Fibroblast of pulmonary artery (primary cell): ENCODE measurements around the gene RHBDL3.

Source experiments
- DNase-seq: peaks from one replicate; pipeline ENCODE4 v3.0.0-alpha.2; 2010; ENCODE audit warnings: low read depth
- H3K4me3 ChIP-seq: replicated peaks from 2 replicates; pipeline ENCODE4 v1.5.1; 2011; ENCODE audit warnings: low read depth, mild to moderate bottlenecking, control low read depth, low read length, moderate library complexity
- CTCF ChIP-seq: IDR thresholded peaks from 2 replicates; pipeline ENCODE4 v1.5.1; 2011; ENCODE audit warnings: mild to moderate bottlenecking, control low read depth, low read length, inconsistent platforms; ENCODE audit errors: missing control alignments

The RHBDL3 gene

DNA sequence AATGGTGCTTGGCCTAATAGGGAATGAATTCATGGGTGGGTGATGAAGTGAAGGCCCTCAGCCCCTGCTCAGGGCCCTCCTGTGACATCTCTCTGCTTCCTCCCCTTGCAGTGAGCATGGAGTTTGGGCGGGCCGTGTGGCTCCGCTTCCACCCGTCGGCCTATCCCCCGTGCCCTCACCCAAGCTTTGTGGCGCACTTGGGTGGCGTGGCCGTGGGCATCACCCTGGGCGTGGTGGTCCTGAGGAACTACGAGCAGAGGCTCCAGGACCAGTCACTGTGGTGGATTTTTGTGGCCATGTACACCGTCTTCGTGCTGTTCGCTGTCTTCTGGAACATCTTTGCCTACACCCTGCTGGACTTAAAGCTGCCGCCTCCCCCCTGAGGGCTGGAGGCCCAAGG lies 55.2 kb downstream of the RHBDL3 start:
- TF ChIP-seq CTCF: no peak
- H3K4me3 ChIP-seq: no peak overlapping the region
- no peak for DNase-seq

GRCh38 chr17:32323046-32323445 lies 57.4 kb downstream of the RHBDL3 start:
- TF ChIP-seq CTCF: no peak
- no peak for DNase-seq
- no peak overlapping the region for H3K4me3 ChIP-seq

DNA sequence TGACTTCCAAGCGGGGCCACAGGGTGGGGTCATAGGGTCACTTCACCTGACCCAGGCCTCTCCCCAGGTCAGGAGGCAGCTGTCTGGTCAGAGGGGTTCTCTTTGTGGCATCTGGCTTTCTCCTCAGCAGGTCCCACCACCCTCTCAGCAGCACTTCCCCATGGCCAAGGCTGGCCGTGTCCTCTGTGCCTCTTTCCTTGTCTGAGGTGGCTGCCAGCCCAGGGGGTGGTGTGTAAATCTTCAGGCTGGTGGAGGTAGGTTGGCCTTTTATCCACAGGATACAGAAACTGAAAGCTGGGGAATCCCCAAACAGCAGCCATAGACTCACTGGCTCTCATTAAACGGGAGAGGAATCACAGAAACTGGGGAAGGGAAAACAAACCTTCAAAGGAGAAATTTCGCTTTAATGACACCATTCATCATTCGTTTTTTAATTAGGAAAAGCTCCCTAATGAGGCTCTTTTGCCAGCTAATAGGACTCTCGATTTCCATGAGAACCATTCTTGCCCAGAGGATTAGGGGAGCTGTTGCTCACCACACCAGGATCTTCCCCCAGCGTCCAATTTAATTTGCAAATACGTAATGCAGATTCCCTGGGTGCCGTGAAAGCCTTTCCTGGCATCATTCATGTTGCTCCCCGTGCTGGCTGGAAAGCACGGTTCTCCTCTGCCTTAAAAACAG lies 58.3 kb downstream of the RHBDL3 start:
- DNase-seq: no peak
- no peak overlapping the region for H3K4me3 ChIP-seq
- TF ChIP-seq CTCF: no peak

- no peak for TF ChIP-seq CTCF
- DNase-seq: no peak
- H3K4me3 ChIP-seq: no peak overlapping the region
These were observed 62.3 kb downstream of the RHBDL3 start for GRCh38 chr17:32327911-32328310.

DNA sequence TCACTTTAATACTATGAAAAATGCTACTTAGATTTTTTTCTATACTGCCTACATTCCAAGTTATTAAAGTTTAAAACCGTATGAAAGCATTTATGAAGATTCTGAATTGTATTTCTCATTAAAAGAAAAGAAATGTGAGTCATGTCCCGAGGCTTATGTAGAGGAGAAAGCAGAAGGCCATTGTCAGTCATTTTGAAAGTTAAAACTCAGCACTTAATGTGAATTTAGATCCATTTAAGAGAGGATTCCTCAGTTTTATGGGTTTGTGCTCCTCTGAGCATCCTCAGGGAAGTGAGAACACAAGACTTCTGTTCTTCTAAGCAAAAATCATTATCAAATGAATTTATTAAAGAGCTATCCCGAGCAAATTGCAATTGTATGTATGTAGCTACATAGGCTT lies 64.5 kb downstream of the RHBDL3 start:
- TF ChIP-seq CTCF: no peak
- H3K4me3 ChIP-seq: no peak overlapping the region
- no peak for DNase-seq

DNA sequence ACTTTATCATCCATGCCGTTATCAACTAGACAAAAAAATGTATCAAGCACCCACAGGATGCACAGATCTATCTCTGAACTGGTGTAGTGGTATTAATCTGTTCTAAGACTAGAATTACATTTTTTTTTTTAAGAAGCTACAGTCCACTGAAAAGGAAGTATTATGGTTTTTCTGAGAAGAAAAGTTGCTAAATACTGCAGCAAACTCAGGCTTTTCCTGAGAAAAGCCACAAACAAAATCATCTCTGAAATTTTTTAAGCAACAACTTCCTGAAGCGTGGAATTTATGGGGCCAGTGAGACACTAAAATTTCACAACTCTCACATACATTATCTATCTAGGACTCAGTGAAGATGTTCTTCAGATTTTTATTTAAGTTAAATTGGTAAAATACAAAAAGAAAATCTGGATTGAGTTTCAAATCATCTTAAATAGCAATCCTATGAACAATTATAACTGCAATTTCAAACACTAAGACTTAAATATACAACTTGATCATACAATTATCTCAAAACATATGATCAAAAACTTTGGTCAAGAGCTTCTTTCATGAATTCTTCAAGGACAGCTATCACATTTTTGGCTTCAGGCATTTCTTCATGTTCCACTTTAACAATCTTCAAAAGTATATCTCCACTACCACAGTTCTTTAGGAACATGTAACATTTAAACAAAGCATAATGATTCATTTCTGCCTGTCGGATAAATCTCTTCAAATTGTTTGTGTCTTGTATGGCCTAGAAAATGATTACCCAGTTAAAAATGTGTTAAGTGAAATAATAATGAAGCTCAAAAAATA lies 65.8 kb downstream of the RHBDL3 start:
- no peak for TF ChIP-seq CTCF
- DNase-seq: no peak
- H3K4me3 ChIP-seq: no peak overlapping the region
